MM.1S (cell line): ENCODE data around the gene ATOH8.

Experiments
- DNase-seq: peaks from one replicate; pipeline ENCODE4 v3.0.0-alpha.2; 2015
- H2AFZ ChIP-seq: fragments of 300-600 bp; sonication (generic); 2 replicates; pipeline ENCODE4 v1.6.0; 2016; ENCODE audit warnings: antibody characterized with exemption, low read length
- H3F3A ChIP-seq: fragments of 300-600 bp; sonication (generic); 2 replicates; pipeline ENCODE4 v1.6.1; 2016; ENCODE audit warnings: mild to moderate bottlenecking, antibody characterized with exemption, low read length, moderate library complexity, mixed read lengths; ENCODE audit not compliant: insufficient read depth
- H3K27ac ChIP-seq: fragments of 300-600 bp; sonication (generic); 2 replicates; pipeline ENCODE4 v1.5.1; 2016; ENCODE audit warnings: mild to moderate bottlenecking, low read length
- H3K27me3 ChIP-seq: fragments of 300-600 bp; sonication (generic); replicated peaks from 2 replicates; pipeline ENCODE4 v1.6.0; 2016; ENCODE audit warnings: low read length; ENCODE audit not compliant: insufficient read depth
- H3K36me3 ChIP-seq: fragments of 300-600 bp; sonication (generic); replicated peaks from 2 replicates; pipeline ENCODE4 v1.6.1; 2016; ENCODE audit warnings: mild to moderate bottlenecking, low read length, mixed read lengths; ENCODE audit not compliant: insufficient read depth
- H3K4me1 ChIP-seq: fragments of 300-600 bp; sonication (generic); 2 replicates; pipeline ENCODE4 v1.6.1; 2016; ENCODE audit warnings: low read length, mixed read lengths
- H3K4me2 ChIP-seq: fragments of 300-600 bp; sonication (generic); 2 replicates; pipeline ENCODE4 v1.6.0; 2016; ENCODE audit warnings: low read depth, low read length
- H3K4me3 ChIP-seq: fragments of 300-600 bp; sonication (generic); 2 replicates; pipeline ENCODE4 v1.5.1; 2016; ENCODE audit warnings: low read length, mixed read lengths
- H3K79me2 ChIP-seq: fragments of 300-600 bp; sonication (generic); 2 replicates; pipeline ENCODE4 v1.6.1; 2016; ENCODE audit warnings: mixed run types, low read length, mixed read lengths
- H3K9ac ChIP-seq: fragments of 300-600 bp; sonication (generic); 2 replicates; pipeline ENCODE4 v1.6.1; 2016; ENCODE audit warnings: low read length, mixed read lengths
- H3K9me2 ChIP-seq: fragments of 300-600 bp; sonication (generic); replicated peaks from 2 replicates; pipeline ENCODE4 v1.6.1; 2016; ENCODE audit warnings: mild to moderate bottlenecking, low read length, mixed read lengths; ENCODE audit not compliant: insufficient read depth
- H3K9me3 ChIP-seq: fragments of 300-600 bp; sonication (generic); replicated peaks from 2 replicates; pipeline ENCODE4 v1.6.1; 2016; ENCODE audit warnings: mild to moderate bottlenecking, low read length, mixed read lengths; ENCODE audit not compliant: insufficient read depth
- H4K20me1 ChIP-seq: fragments of 300-600 bp; sonication (generic); 2 replicates; pipeline ENCODE4 v1.6.1; 2016; ENCODE audit warnings: mild to moderate bottlenecking, low read length, moderate library complexity, mixed read lengths; ENCODE audit not compliant: insufficient read depth
- CTCF ChIP-seq: fragments of 300-600 bp; sonication (generic); IDR thresholded peaks from 2 replicates; pipeline ENCODE4 v1.5.1; 2016; ENCODE audit warnings: antibody characterized with exemption, low read length, mixed read lengths
- EZH2 ChIP-seq: fragments of 300-600 bp; sonication (generic); optimal IDR thresholded peaks from 2 replicates; pipeline ENCODE3; 2017; ENCODE audit warnings: low read depth, mild to moderate bottlenecking, antibody characterized with exemption, low read length, mixed read lengths
- EZH2phosphoT487 ChIP-seq: fragments of 300-600 bp; sonication (generic); IDR thresholded peaks from 2 replicates; pipeline ENCODE4 v1.6.1; 2018; ENCODE audit warnings: antibody characterized with exemption, low read length

Gene ATOH8

GRCh38 chr2:85759257-85759613 lies 5.4 kb downstream of the ATOH8 start:
- Histone ChIP-seq H3K9me3 (no peaks in the 10 kb centered on the region), H3K36me3 (no peaks in the 10 kb centered on the region), H3K4me3 (no peak overlapping the region), H3K27me3 (peaks cover 16% of the 10 kb centered on the region), H3K4me2 (no peak overlapping the region), H3K79me2 (no peaks in the 10 kb centered on the region), H3K4me1 (no peaks in the 10 kb centered on the region), H3K9me2 (no peaks in the 10 kb centered on the region), H4K20me1 (no peaks in the 10 kb centered on the region), H2AFZ (no peak overlapping the region), H3F3A (no peaks in the 10 kb centered on the region), H3K27ac (no peak overlapping the region), H3K9ac (no peak overlapping the region)
- DNase-seq: no peak
- TF ChIP-seq EZH2phosphoT487 (no peak), CTCF (no peak), EZH2 (no peak)

GRCh38 chr2:85760371-85760770 lies 6.6 kb downstream of the ATOH8 start:
- no peak for DNase-seq
- Histone ChIP-seq H3K79me2 (no peaks in the 10 kb centered on the region), H3K9me3 (no peaks in the 10 kb centered on the region), H3K4me3 (no peak overlapping the region), H2AFZ (no peak overlapping the region), H3K36me3 (no peaks in the 10 kb centered on the region), H3K9me2 (no peaks in the 10 kb centered on the region), H3F3A (no peaks in the 10 kb centered on the region), H4K20me1 (no peaks in the 10 kb centered on the region), H3K27me3 (peaks cover 5% of the 10 kb centered on the region), H3K9ac (no peak overlapping the region), H3K4me1 (no peaks in the 10 kb centered on the region), H3K27ac (no peak overlapping the region), H3K4me2 (no peak overlapping the region)
- no peak for TF ChIP-seq EZH2
- no peak for TF ChIP-seq EZH2phosphoT487
- no peak for TF ChIP-seq CTCF

GRCh38 chr2:85760872-85761271 lies 7.1 kb downstream of the ATOH8 start:
- Histone ChIP-seq H3K9ac (no peak overlapping the region), H3F3A (no peaks in the 10 kb centered on the region), H3K27me3 (no peaks in the 10 kb centered on the region), H3K27ac (no peak overlapping the region), H3K9me2 (no peaks in the 10 kb centered on the region), H3K4me1 (no peaks in the 10 kb centered on the region), H2AFZ (no peak overlapping the region), H3K9me3 (no peaks in the 10 kb centered on the region), H3K4me3 (no peak overlapping the region), H3K4me2 (no peak overlapping the region), H3K36me3 (no peaks in the 10 kb centered on the region), H3K79me2 (no peaks in the 10 kb centered on the region), H4K20me1 (no peaks in the 10 kb centered on the region)
- DNase-seq: no peak
- TF ChIP-seq CTCF: no peak
- no peak for TF ChIP-seq EZH2phosphoT487
- TF ChIP-seq EZH2: no peak
